Cerebellar cortex (tissue), 1 donor: Measurements from ENCODE around the gene BRD3.
A peak's percentile ranks its signal among the peaks of the same experiment; 100 is the strongest.

Source experiments
- DNase-seq: peaks from one replicate; pipeline ENCODE4 v3.0.0-alpha.2; 2015; ENCODE audit warnings: low spot score

BRD3 gene

GRCh38 chr9:134039386-134040175, 28.2 kb downstream of the BRD3 start:
- DNase-seq, result no peak

- no peak for DNase-seq
These were observed 30.2 kb downstream of the BRD3 start for GRCh38 chr9:134037641-134038040.

GRCh38 chr9:134036130-134036529, 31.7 kb downstream of the BRD3 start:
- no peak for DNase-seq

GRCh38 chr9:134035041-134036039, 32.5 kb downstream of the BRD3 start:
- DNase-seq, result peak; percentile 73

DNA sequence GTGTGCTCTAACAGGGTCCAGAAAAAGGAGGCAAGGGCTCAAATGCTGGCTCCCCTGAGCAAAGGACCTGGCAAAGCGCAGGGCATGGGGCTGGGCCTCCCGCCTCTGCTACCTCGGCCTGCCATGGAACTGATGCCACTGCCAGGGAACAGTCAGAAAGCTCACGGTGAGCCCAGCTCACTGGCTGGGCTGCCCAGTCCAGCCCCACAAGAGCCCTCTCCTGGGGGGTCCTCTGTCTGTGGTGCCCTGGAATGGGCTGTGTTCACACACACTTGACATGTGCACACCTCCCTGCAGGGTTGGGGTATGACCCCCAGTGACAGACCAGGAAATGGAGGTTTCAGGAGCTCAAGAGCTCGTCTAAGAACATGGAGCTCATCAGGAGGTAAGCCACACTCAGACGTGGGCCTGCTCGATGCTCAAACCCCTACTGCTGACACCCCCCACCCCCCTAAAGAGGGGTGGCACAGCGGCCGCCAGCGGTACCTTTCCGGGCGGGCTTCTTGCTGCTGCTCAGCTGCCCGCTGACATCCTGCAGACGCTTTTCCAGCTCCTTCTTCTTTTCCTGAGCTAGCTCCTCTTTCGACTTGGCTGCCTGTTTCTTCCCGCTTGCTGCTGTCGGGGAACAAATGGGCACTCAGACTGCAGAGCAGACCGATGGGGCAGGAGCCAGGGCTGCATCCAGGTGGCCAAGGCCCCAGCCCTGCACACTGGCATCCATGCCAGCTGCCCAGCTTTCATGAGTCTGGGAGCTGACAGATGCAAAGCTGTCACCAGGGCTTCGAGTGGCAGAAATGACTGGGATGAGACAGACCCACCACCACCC, 33.4 kb downstream of the BRD3 start:
- DNase-seq, result peak; percentile 81

DNA sequence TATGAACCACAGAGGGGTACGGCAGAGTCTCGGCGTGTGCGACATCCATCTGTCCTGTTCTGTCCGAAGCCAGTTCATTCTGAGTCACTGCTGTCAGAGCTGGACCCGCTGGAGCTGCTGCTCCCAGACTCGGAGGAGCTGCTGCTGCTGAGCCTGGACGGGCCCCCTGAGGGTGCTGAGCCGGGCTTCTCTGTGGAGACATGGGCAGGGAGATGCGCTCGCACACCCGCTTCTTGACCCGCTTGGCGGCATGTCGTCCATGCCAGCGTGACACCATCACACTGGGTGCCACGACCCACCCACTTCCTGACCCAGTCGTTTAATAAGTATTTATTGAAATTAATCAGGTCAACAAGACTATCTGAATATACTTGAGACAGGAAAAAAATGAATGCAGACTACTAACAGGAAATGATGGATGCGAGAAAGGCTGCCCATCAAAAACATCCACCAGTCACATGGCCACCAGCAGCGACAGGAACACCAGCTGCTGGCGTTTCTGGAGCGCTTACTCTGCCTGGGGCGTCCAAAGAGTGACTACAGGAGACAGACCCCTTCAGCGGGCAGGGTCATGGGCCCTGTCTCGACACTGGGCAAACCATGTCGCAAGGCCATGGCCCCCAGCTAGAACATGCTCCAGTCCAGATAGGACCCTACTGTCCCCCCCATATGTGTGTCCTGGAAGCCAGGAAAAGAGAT, 34.2 kb downstream of the BRD3 start:
- DNase-seq, result no peak

DNA sequence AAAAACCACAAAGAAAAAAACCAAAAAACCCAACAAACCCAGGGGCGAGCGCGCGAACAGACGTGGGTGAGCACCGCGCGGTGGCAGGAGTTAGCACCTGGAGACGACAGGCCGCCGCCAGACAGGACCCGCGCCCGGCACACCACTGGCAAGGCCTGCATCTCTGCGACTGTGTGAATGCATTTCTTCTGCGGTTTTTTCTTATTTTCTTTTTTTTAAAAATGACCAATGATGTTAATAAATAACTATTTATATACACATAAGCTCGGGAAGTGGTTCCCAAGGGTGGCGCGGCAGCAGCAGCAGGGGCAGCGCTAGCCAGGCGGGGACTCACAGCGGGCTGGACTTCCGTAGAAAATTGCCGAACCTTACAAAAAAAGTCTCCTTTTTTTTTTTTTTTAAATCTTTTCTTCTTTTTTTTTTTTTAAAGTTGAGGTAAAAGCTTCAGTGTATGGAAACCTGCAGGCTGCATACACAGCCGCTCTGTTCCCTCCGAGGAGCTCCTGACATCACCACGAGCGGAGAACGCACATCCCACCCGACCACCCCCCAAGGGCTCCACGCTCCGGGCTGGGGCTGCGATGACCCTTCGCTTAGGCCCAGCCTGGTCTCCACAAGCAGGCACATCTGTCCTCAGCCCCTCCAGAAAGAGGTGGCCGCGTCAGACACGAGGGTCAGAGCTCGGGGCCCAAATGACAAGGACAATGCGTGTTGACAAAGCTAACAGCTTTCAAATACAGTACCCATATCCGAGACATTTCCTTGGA, 35.2 kb downstream of the BRD3 start:
- no peak for DNase-seq

GRCh38 chr9:134031783-134032182, 36.0 kb downstream of the BRD3 start:
- DNase-seq, result no peak

DNA sequence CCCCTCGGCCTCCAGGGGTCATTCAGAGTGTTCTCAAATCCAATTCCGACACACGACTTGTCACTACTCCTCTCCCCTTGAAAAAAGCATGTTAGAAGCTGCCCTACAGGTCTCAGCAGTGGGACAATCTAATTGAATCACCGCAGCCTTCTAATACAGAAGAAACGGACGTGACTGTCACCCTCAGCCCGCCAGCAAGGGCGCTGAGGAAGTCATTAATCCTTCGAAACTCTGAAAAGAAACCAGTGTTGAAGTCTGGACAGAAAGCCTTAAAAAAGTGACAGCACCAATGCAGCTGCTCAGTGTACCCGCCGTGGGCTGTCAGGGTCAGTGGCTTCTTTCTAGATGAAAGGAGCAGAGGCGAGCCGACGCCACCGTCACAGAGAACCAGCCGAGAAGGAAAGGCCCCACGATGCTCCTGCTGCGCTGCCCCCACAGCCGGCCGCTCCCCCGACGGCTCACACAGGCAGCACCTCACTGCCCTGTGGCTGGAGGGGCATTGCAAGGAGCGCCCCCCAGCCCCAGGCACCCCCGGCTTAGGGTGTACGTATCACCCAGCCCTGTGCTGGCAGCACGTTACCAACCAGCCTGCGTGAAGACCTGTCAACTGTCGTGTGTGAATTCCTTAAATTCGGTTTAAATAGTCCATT, 36.9 kb downstream of the BRD3 start:
- DNase-seq, result no peak

GRCh38 chr9:134029248-134030226, 38.3 kb downstream of the BRD3 start:
- no peak for DNase-seq

- DNase-seq, result no peak
These were observed 39.1 kb downstream of the BRD3 start for GRCh38 chr9:134028575-134029247.

GRCh38 chr9:134028076-134028475, 39.8 kb downstream of the BRD3 start:
- no peak for DNase-seq

GRCh38 chr9:134027561-134027960, 40.3 kb downstream of the BRD3 start:
- no peak for DNase-seq

DNA sequence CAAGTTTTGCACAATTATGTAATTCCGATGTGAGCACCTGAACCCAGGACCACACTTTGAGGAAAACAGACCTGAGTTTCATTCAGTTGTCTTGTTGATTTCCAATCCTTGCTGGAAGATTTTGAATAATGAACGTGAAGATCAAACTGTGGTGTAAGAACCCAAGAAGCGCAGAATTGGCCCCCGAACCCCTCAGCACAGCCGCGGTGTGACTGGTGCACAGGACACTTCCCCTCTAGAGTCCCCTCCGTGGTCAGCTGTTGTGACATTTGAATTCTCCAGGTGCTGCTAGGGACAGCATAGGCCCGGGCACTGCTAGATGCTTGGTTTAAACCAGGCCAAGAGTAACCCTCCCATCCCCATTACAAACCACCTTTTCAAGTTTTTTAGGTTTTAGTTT, 40.8 kb downstream of the BRD3 start:
- no peak for DNase-seq

GRCh38 chr9:134026581-134026980, 41.2 kb downstream of the BRD3 start:
- no peak for DNase-seq

DNA sequence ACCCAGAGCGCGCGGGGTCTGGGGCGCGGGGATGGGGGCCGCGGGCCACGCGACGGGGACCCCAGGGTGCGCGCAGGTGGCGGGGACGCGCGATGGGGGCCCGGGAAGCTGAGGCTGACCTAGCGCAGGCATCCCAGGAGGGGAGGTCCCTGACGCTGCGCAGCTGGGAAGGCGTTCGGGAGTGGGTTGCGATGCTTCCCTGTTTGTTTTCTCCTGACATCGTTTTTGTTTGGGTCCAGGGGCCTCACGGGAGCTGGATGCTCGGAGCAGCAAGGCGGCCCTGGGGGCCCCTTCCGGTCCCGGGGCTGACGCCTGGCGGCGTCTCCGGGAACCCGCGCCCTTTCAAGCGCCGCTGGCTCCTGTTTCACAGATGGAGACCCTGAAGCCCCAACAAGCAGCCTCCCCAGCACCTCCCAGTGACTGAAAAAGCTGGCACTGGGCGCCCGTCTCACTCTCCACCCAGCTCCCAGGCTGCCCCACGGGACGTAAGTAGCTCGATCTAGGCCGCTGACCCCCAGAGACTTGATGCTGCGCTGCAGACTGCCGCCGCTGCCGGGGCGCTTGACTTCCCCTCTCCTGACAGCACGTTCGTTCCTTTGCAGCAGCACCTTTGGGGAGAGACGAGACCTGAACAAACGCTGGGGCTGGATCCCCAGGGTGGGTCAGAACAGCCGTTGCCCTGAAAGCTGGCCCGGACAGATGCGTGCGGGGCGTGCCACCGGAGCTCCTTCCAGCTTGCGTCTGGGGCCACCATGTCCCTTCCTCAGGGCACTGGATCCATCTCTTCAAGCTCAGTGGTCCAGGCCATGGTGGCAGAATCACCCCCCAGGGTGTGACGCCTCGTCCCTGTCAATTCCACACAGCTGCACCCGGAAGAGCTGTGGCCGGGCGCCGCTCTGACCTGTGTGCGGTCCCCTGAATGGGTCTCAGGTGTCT, 42.0 kb downstream of the BRD3 start:
- DNase-seq, result peak; percentile 34
